IMR-90 (cell line): ENCODE results near the gene STAT6. TPM values are rescaled to one million over a fixed set of nuclear protein-coding genes. Genes with fewer than 3 reads are reported as not detected.
A peak's percentile ranks its signal among the peaks of the same experiment; 100 is the strongest.

Experiments used
- ATAC-seq: fragments of 200-7000 bp; cut with Tn5 transposase; 2 replicates; pipeline ENCODE4 v1.9.1; 2020; ENCODE audit warnings: low read depth, mild to moderate bottlenecking, moderate library complexity
- BruUV-seq: library from RNA; stranded (reverse); fragments of 400-500 nt; replicated peaks from 2 replicates; lab custom pipeline; 2021; lab: Mats Ljungman, UMichigan
- CTCF ChIA-PET: fragments of 300-600 bp; formaldehyde crosslinking; extraction: SDS; loops from one replicate; lab custom pipeline; 2021; ENCODE audit warnings: antibody characterized with exemption; lab: Yijun Ruan, JAX
- POLR2A ChIA-PET: fragments of 300-600 bp; sonication (Branson Sonifier 250); formaldehyde crosslinking; loops from one replicate; lab custom pipeline; 2022; ENCODE audit warnings: antibody characterized with exemption; ENCODE audit not compliant: unreplicated experiment; lab: Charles Lee
- DNase-seq: peaks from one replicate; pipeline ENCODE4 v3.0.0; 2013
- H2AFZ ChIP-seq: replicated peaks from 2 replicates; pipeline ENCODE3; 2013; ENCODE audit warnings: low read length, mild to moderate bottlenecking; ENCODE audit not compliant: poor library complexity
- H2AK5ac ChIP-seq: 2 replicates; pipeline ENCODE4 v1.6.1; 2013; ENCODE audit warnings: low read depth, low read length, inconsistent platforms
- H2AK9ac ChIP-seq: replicated peaks from 2 replicates; pipeline ENCODE3; 2013; ENCODE audit warnings: mild to moderate bottlenecking, low read depth, low read length, moderate library complexity; ENCODE audit not compliant: poor library complexity
- H2BK120ac ChIP-seq: 2 replicates; pipeline ENCODE4 v1.6.1; 2013; ENCODE audit warnings: low read depth, low read length, inconsistent platforms
- H2BK15ac ChIP-seq: 3 replicates; pipeline ENCODE4 v1.6.1; 2013; ENCODE audit warnings: low read depth, low read length, inconsistent platforms
- H2BK20ac ChIP-seq: 2 replicates; pipeline ENCODE4 v1.6.1; 2013; ENCODE audit warnings: low read depth, mild to moderate bottlenecking, inconsistent platforms, low read length, moderate library complexity
- H2BK5ac ChIP-seq: 2 replicates; pipeline ENCODE4 v1.6.1; 2013; ENCODE audit warnings: mild to moderate bottlenecking, low read depth, low read length, inconsistent platforms; ENCODE audit not compliant: poor library complexity, severe bottlenecking
- H3K14ac ChIP-seq: replicated peaks from 2 replicates; pipeline ENCODE4 v1.6.1; 2013; ENCODE audit warnings: low read depth, low read length, inconsistent platforms
- H3K18ac ChIP-seq: 2 replicates; pipeline ENCODE4 v1.6.1; 2013; ENCODE audit warnings: low read depth, low read length, control low read depth
- H3K23ac ChIP-seq: 2 replicates; pipeline ENCODE4 v1.6.1; 2013; ENCODE audit warnings: low read depth, low read length, inconsistent platforms
- H3K27ac ChIP-seq: 2 replicates; pipeline ENCODE4 v1.5.1; 2013; ENCODE audit warnings: mild to moderate bottlenecking, control low read depth, low read length; ENCODE audit not compliant: insufficient read depth
- H3K27me3 ChIP-seq: 2 replicates; pipeline ENCODE4 v1.6.1; 2013; ENCODE audit warnings: low read length; ENCODE audit not compliant: control insufficient read depth, insufficient read depth
- H3K36me3 ChIP-seq: 2 replicates; pipeline ENCODE4 v1.6.1; 2013; ENCODE audit warnings: low read length, mixed read lengths; ENCODE audit not compliant: control insufficient read depth, insufficient read depth
- H3K4ac ChIP-seq: 2 replicates; pipeline ENCODE4 v1.6.1; 2013; ENCODE audit warnings: low read depth, low read length, inconsistent platforms
- H3K4me1 ChIP-seq: 2 replicates; pipeline ENCODE4 v1.6.1; 2013; ENCODE audit warnings: low read length, mixed read lengths; ENCODE audit not compliant: control insufficient read depth, insufficient read depth
- H3K4me2 ChIP-seq: 2 replicates; pipeline ENCODE4 v1.6.1; 2013; ENCODE audit warnings: low read depth, mild to moderate bottlenecking, control low read depth, low read length, moderate library complexity
- H3K4me3 ChIP-seq: 2 replicates; pipeline ENCODE4 v1.5.1; 2013; ENCODE audit warnings: low read depth, mild to moderate bottlenecking, control low read depth, low read length, moderate library complexity; ENCODE audit not compliant: insufficient read depth
- H3K56ac ChIP-seq: 2 replicates; pipeline ENCODE4 v1.6.1; 2013; ENCODE audit warnings: low read length, inconsistent platforms; ENCODE audit not compliant: insufficient read depth; ENCODE audit errors: extremely low read depth
- H3K79me1 ChIP-seq, 2 experiments: 2 replicates each; pipeline ENCODE4 v1.6.1; 2013; ENCODE audit warnings: low read length in 2 of 2, inconsistent platforms in 1 of 2, low read depth in 1 of 2
- H3K9ac ChIP-seq: 2 replicates; pipeline ENCODE4 v1.6.1; 2013; ENCODE audit warnings: low read depth, low read length, control low read depth
- H3K9me1 ChIP-seq: 2 replicates; pipeline ENCODE4 v1.6.1; 2013; ENCODE audit warnings: low read length, inconsistent platforms; ENCODE audit not compliant: insufficient read depth
- H3K9me3 ChIP-seq: 2 replicates; pipeline ENCODE4 v1.6.1; 2013; ENCODE audit warnings: low read length; ENCODE audit not compliant: control insufficient read depth, insufficient read depth
- H4K20me1 ChIP-seq: 2 replicates; pipeline ENCODE4 v1.6.1; 2013; ENCODE audit warnings: low read length, inconsistent platforms; ENCODE audit not compliant: insufficient read depth
- H4K5ac ChIP-seq: 2 replicates; pipeline ENCODE4 v1.6.1; 2013; ENCODE audit warnings: mild to moderate bottlenecking, low read depth, low read length, control low read depth
- H4K8ac ChIP-seq, 2 experiments: 2 replicates each; pipeline ENCODE4 v1.6.1; 2013; ENCODE audit warnings: low read depth in 2 of 2, low read length in 2 of 2, control low read depth in 1 of 2, inconsistent platforms in 1 of 2
- H4K91ac ChIP-seq: 2 replicates; pipeline ENCODE4 v1.6.1; 2013; ENCODE audit warnings: low read depth, low read length, inconsistent platforms; ENCODE audit not compliant: insufficient read depth
- CEBPB ChIP-seq: IDR thresholded peaks from 2 replicates; pipeline ENCODE4 v1.6.1; 2012; ENCODE audit warnings: low read depth, low read length, improper control_type of control experiment
- ELK1 ChIP-seq: fragments of 150-350 bp; IDR thresholded peaks from 2 replicates; pipeline ENCODE4 v1.6.1; 2016; ENCODE audit warnings: low read depth, mild to moderate bottlenecking, low read length, moderate library complexity, borderline replicate concordance
- MAFK ChIP-seq: IDR thresholded peaks from 2 replicates; pipeline ENCODE4 v1.6.1; 2012; ENCODE audit warnings: low read depth, low read length, improper control_type of control experiment
- POLR2A ChIP-seq: IDR thresholded peaks from 2 replicates; pipeline ENCODE4 v1.6.1; 2012; ENCODE audit warnings: mild to moderate bottlenecking, low read depth, low read length
- RAD21 ChIP-seq: IDR thresholded peaks from 2 replicates; pipeline ENCODE4 v1.6.1; 2012; ENCODE audit warnings: low read length, improper control_type of control experiment
- RFX5 ChIP-seq: IDR thresholded peaks from 2 replicates; pipeline ENCODE4 v1.8.0; 2012; ENCODE audit warnings: low read depth, mild to moderate bottlenecking, low read length, moderate library complexity
- WGBS, 2 experiments: methylation state at CpG; one replicate each; pipeline versions ENCODE4 v1.1.5 to v1.1.7; 2013; ENCODE audit warnings: missing lambda C conversion rate in 2 of 2; ENCODE audit not compliant: insufficient read length in 1 of 2; ENCODE audit errors: extremely low coverage in 2 of 2; 5-methylcytosine and 5-hydroxymethylcytosine counted together
- dilution Hi-C: fragments of 300-500 bp; cut with HindIII; formaldehyde crosslinking; loops from one replicate; pipeline ENCODE4 v1.14.3; 2018; ENCODE audit warnings: low sequenced_read_pairs; ENCODE audit not compliant: unreplicated experiment
- in situ Hi-C: fragments of 300-500 bp; cut with MboI; formaldehyde crosslinking; loops from 3 replicates; pipeline ENCODE4 v1.14.3; 2019; ENCODE audit warnings: low sequenced_read_pairs, inconsistent platforms, mixed read lengths
- intact Hi-C: fragments of 100-400 bp; cut with micrococcal nuclease; formaldehyde crosslinking; loops from 2 replicates; pipeline ENCODE4 v1.10.0; 2022
- polyA plus RNA-seq, 3 experiments: library from polyadenylated mRNA; depleted of rRNA; stranded (reverse); fragments of >200 nt; gene quantifications; 2 replicates each; pipeline ENCODE4 v1.2.3, GENCODE V29; 2012; ENCODE audit warnings: low replicate concordance in 1 of 3
- total RNA-seq: library from RNA; depleted of rRNA; stranded (reverse); fragments of >200 nt; gene quantifications from 2 replicates; pipeline ENCODE4 v1.2.3, GENCODE V29; 2012

Gene STAT6
- total and polyA plus RNA-seq, 2 of the 4 experiments (the other 2 are of a cell fraction): 43.4 to 96.9 TPM

- 83% methylated on average over 2 of the region's 8 CpGs; no CpG with 5 or more reads in 1 of the 2 experiments for WGBS, 2 experiments
- no peak overlapping the region for H3K23ac ChIP-seq
- no peak overlapping the region for H2BK120ac ChIP-seq
- H3K14ac ChIP-seq: no peak overlapping the region
- H3K36me3 ChIP-seq: peaks cover 70% of the 10 kb centered on the region
- H2BK5ac ChIP-seq: peak overlapping the region; percentile 80
- peak overlapping the region; percentile 23; the same call in 1 of the 2 replicates for H3K27ac ChIP-seq
- H4K5ac ChIP-seq: no peak overlapping the region
- ChIA-PET CTCF (no interaction called here), POLR2A (interaction anchor here (0.6 to 2.1 kb wide), 4 partner anchors 9 to 522 kb away, joined by 3 to 6 read pairs (median 5); partner anchors contain the start of gene STAT6)
- H2AK9ac ChIP-seq: no peak overlapping the region
- DNase-seq: no peak
- no peak overlapping the region for H4K8ac ChIP-seq
- in situ Hi-C loops (no loop called here), dilution Hi-C loops (no loop called here), intact Hi-C loops (no loop called here)
- no peak overlapping the region for H3K18ac ChIP-seq
- H2BK15ac ChIP-seq: no peak overlapping the region
- BruUV-seq: no TSS peak
- H3K4me2 ChIP-seq: no peak overlapping the region
- H3K4me3 ChIP-seq: no peak overlapping the region
- no peak overlapping the region for H3K9ac ChIP-seq
- H2AFZ ChIP-seq: no peak overlapping the region
- no peak overlapping the region for H3K4ac ChIP-seq
- H4K91ac ChIP-seq: no peak overlapping the region
- no peaks in the 10 kb centered on the region for H3K9me3 ChIP-seq
- H2BK20ac ChIP-seq: no peak overlapping the region
- TF ChIP-seq RAD21 (no peak), MAFK (no peak), CEBPB (no peak), RFX5 (no peak), POLR2A (no peak; the same call in 1 of the 2 replicates), ELK1 (no peak)
- H3K27me3 ChIP-seq: no peaks in the 10 kb centered on the region
- H3K9me1 ChIP-seq: peaks cover 10% of the 10 kb centered on the region
- ATAC-seq: no peak
- H3K56ac ChIP-seq: no peak overlapping the region
- peaks cover 31% of the 10 kb centered on the region for H3K4me1 ChIP-seq
- peak overlapping the region; percentile 4; the same call in 1 of the 2 replicates for H2AK5ac ChIP-seq
- peaks cover 40% of the 10 kb centered on the region for H4K20me1 ChIP-seq
- H3K79me1 ChIP-seq: peaks cover 13 to 56% of the 10 kb centered on the region in 2 experiments
These were observed 14.2 kb downstream of the STAT6 start for GRCh38 chr12:57096748-57097553.
